MCF 10A (cell line): ENCODE data around the gene HHIPL1. TPM values are rescaled to one million over a fixed set of nuclear protein-coding genes. Genes with fewer than 3 reads are reported as not detected.

Source experiments
- BruUV-seq: library from RNA; stranded (reverse); fragments of 400-500 nt; replicated peaks from 2 replicates; lab custom pipeline; 2021; lab: Mats Ljungman, UMichigan
- CTCF ChIA-PET: fragments of 300-600 bp; sonication (Branson Sonifier 250); formaldehyde crosslinking; extraction: SDS; loops from one replicate; lab custom pipeline; 2021; ENCODE audit warnings: antibody characterized with exemption, inconsistent platforms; lab: Yijun Ruan, JAX
- POLR2A ChIA-PET: fragments of 300-600, 350-650 bp; sonication (Branson Sonifier 250); formaldehyde crosslinking; extraction: SDS; loops from one replicate; lab custom pipeline; 2020; ENCODE audit warnings: antibody characterized with exemption, inconsistent platforms; lab: Yijun Ruan, JAX
- DNase-seq: peaks from one replicate; pipeline ENCODE4 v3.0.0-alpha.2; 2018; ENCODE audit not compliant: unreplicated experiment
- H3K27ac Mint-ChIP-seq: one replicate; pipeline ENCODE4 v1.8.0; 2022; ENCODE audit warnings: mild to moderate bottlenecking, low read depth, mixed read lengths; ENCODE audit not compliant: unreplicated experiment
- H3K27me3 Mint-ChIP-seq: one replicate; pipeline ENCODE4 v1.8.0; 2022; ENCODE audit warnings: mixed read lengths; ENCODE audit not compliant: insufficient read depth, unreplicated experiment
- H3K36me3 Mint-ChIP-seq: one replicate; pipeline ENCODE4 v1.8.0; 2022; ENCODE audit warnings: mild to moderate bottlenecking, moderate library complexity, mixed read lengths; ENCODE audit not compliant: insufficient read depth, unreplicated experiment
- H3K4me1 Mint-ChIP-seq: one replicate; pipeline ENCODE4 v1.8.0; 2022; ENCODE audit warnings: mixed read lengths; ENCODE audit not compliant: insufficient read depth, unreplicated experiment
- H3K4me3 Mint-ChIP-seq: one replicate; pipeline ENCODE4 v1.8.0; 2022; ENCODE audit warnings: mild to moderate bottlenecking, moderate library complexity, mixed read lengths; ENCODE audit not compliant: unreplicated experiment
- H3K9me3 Mint-ChIP-seq: one replicate; pipeline ENCODE4 v1.8.0; 2022; ENCODE audit warnings: mixed read lengths; ENCODE audit not compliant: unreplicated experiment
- intact Hi-C: fragments of 100-400 bp; cut with micrococcal nuclease; formaldehyde crosslinking; loops from 2 replicates; pipeline ENCODE4 v1.14.1; 2022
- total RNA-seq: library from RNA; stranded (reverse); gene quantifications from 2 replicates; pipeline ENCODE4 v1.2.3, GENCODE V29; 2022
- TF ChIP-seq, protein P1 (sequence below): fragments of 200-600 bp; IDR thresholded peaks from one replicate; pipeline ENCODE4 v1.8.0; 2022; ENCODE audit warnings: antibody characterized with exemption, mild to moderate bottlenecking; ENCODE audit not compliant: unreplicated experiment

Gene HHIPL1
- total RNA-seq, 1 experiment from 2014 or later = not detected

DNA sequence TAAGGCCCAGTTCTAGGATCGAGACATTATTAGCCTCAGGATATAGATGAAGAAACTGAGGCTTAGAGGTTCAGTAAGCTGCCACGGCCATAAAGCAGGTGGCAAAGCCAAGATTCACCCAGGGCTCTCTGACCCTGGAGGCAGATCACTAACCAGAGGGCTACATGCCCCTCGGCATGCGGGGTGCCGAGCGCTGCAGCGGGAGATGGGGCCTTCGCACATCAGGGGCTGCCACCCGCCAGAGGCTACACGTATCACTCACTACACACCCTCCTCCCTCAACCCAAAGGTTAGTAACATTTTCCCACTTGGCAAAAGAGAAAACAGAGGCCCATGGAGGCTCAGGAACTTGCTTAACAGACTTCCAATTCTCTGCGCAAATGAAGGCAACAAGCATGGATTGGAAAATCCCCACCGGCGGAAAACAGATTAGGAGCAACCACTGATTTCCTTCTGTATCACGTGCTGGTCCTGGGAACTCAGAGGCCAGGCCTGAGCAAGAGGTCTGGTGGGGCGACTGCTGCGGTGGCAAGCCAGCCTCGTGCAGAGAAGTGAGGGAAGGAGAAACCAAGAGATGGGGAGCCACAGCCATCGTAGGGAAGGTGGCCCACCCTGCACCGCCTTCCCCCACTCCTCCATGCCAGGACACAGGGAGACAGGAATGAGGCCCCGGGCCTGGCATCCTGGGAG is 46.9 kb upstream of the HHIPL1 start:
- intact Hi-C loops = no loop called here
- TF ChIP-seq, protein P1, sequence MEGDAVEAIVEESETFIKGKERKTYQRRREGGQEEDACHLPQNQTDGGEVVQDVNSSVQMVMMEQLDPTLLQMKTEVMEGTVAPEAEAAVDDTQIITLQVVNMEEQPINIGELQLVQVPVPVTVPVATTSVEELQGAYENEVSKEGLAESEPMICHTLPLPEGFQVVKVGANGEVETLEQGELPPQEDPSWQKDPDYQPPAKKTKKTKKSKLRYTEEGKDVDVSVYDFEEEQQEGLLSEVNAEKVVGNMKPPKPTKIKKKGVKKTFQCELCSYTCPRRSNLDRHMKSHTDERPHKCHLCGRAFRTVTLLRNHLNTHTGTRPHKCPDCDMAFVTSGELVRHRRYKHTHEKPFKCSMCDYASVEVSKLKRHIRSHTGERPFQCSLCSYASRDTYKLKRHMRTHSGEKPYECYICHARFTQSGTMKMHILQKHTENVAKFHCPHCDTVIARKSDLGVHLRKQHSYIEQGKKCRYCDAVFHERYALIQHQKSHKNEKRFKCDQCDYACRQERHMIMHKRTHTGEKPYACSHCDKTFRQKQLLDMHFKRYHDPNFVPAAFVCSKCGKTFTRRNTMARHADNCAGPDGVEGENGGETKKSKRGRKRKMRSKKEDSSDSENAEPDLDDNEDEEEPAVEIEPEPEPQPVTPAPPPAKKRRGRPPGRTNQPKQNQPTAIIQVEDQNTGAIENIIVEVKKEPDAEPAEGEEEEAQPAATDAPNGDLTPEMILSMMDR = no peak
- DNase-seq = no peak
- no peaks in the 10 kb centered on the region for H3K9me3 Mint-ChIP-seq
- no peak overlapping the region for H3K4me3 Mint-ChIP-seq
- ChIA-PET POLR2A (no interaction called here), CTCF (interaction anchor here (0.5 to 0.6 kb wide), 2 partner anchors 81 to 144 kb away, joined by 3 read pairs; no protein-coding TSS in a partner anchor)
- BruUV-seq = no TSS peak
- no peaks in the 10 kb centered on the region for H3K27me3 Mint-ChIP-seq
- no peak overlapping the region for H3K27ac Mint-ChIP-seq
- H3K4me1 Mint-ChIP-seq = peaks cover 15% of the 10 kb centered on the region
- no peaks in the 10 kb centered on the region for H3K36me3 Mint-ChIP-seq

DNA sequence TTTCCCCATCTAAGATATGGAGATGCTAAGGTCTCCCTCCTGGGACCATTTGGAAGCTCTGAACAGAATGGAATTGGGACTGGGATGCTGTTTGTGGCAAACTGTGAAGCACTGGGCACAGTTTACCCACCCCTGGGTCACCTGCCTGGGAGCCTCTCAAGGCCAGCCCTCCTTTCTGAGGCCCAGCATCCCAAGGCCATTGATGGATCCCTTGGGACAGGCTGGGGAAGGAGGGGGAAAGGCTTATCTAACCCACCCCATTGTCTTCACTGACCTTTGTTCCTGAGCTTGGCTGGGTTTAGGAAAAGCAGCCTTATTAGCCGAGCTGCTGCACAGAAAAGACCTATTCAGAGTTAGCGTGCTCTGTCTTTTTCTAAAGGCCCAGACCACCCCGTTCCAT is 46.2 kb upstream of the HHIPL1 start:
- Mint-ChIP-seq H3K36me3 (no peaks in the 10 kb centered on the region), H3K27ac (no peak overlapping the region), H3K4me3 (no peak overlapping the region), H3K4me1 (peaks cover 15% of the 10 kb centered on the region), H3K9me3 (no peaks in the 10 kb centered on the region), H3K27me3 (no peaks in the 10 kb centered on the region)
- ChIA-PET CTCF (interaction anchor here (0.5 to 0.7 kb wide), 2 partner anchors 20 to 82 kb away, joined by 3 read pairs; no protein-coding TSS in a partner anchor), POLR2A (no interaction called here)
- TF ChIP-seq, protein P1 = no peak
- intact Hi-C loops = no loop called here
- no peak for DNase-seq
- no TSS peak for BruUV-seq

DNA sequence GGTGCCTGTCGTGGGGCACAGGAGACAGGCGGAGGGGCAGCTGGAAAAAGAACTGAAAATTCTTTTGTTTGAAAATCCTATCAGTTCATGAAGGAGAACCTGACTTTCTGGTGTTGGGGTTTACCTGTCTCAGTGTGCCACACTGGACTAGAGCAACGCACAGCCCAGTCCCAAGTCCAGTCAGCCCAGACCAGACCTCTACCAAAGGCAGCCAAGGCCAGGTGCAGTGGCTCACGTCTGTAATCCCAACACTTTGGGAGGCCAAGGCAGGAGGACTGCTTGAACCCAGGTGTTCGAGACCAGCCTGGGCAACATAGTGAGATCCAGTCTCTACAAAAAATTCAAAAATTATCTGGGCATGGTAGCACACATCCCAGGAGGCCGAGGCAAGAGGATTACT is 45.5 kb upstream of the HHIPL1 start:
- DNase-seq = no peak
- Mint-ChIP-seq H3K9me3 (no peaks in the 10 kb centered on the region), H3K36me3 (no peaks in the 10 kb centered on the region), H3K27ac (no peak overlapping the region), H3K4me1 (peaks cover 15% of the 10 kb centered on the region), H3K4me3 (no peak overlapping the region), H3K27me3 (no peaks in the 10 kb centered on the region)
- TF ChIP-seq, protein P1 = no peak
- BruUV-seq = no TSS peak
- ChIA-PET POLR2A (no interaction called here), CTCF (interaction anchor here (0.7 kb wide), 1 partner anchor 19 kb away, joined by 3 read pairs; no protein-coding TSS in a partner anchor)
- intact Hi-C loops = no loop called here

DNA sequence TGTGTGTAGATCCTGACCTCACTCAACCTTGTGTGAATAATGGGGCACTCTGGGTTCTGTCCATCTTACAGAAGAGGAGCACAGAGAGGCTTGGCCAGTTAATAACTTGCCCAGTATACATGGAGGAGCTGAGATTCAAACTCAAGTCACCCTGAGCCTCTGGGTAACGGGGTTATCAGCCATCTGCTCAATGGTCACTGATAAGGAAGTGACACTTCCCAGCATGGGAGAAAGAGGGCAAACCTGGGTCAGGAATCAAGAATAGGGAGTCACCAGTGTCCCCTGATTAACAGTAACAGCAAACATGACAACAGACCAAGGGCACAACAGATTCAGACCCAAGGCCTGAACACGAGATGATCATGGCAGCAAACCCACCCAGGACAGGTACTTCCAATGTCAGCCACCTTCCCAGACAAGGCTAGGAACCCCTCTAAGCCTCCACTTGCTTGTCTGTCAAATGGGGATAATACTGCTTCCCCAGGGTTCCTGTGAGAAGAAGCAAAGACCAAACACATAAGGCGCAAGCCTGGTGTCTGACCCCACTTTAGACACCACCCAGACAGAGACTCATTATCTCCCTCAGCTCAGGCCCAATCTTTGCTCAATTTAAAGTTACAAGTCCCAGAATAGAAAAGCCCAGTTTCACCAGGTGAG is 44.6 kb upstream of the HHIPL1 start:
- intact Hi-C loops = no loop called here
- H3K36me3 Mint-ChIP-seq = no peaks in the 10 kb centered on the region
- DNase-seq = no peak
- TF ChIP-seq, protein P1 = no peak
- H3K27ac Mint-ChIP-seq = no peak overlapping the region
- peaks cover 16% of the 10 kb centered on the region for H3K4me1 Mint-ChIP-seq
- H3K4me3 Mint-ChIP-seq = no peak overlapping the region
- ChIA-PET POLR2A (interaction anchor here (1.0 to 5.9 kb wide), 2 partner anchors 21 to 26 kb away, joined by 3 to 57 read pairs; no protein-coding TSS in a partner anchor), CTCF (interaction anchor here (0.6 to 1.5 kb wide), 5 partner anchors 24 to 60 kb away, joined by 3 to 4 read pairs (median 4); no protein-coding TSS in a partner anchor)
- BruUV-seq = no TSS peak
- no peaks in the 10 kb centered on the region for H3K27me3 Mint-ChIP-seq
- H3K9me3 Mint-ChIP-seq = no peaks in the 10 kb centered on the region
